Right atrium auricular region (tissue), 2 donors: Measurements from ENCODE around the gene MAGI1. TPM values are rescaled to one million over a fixed set of nuclear protein-coding genes. Genes with fewer than 3 reads are reported as not detected.

Source experiments
- DNase-seq: peaks from one replicate; pipeline ENCODE4 v3.0.0-alpha.2; 2019; ENCODE audit warnings: low spot score
- H3K27ac ChIP-seq, 2 donors: fragments of 200-600 bp; sonication (generic); 1 replicate in 1 of 2; 2 replicates in 1 of 2; pipeline ENCODE4 v1.5.1; 2016 to 2019
- H3K27me3 ChIP-seq, 2 donors: fragments of 200-600 bp; sonication (generic); one replicate each; pipeline versions ENCODE4 v1.5.1 to v1.6.0; 2017 to 2019
- H3K36me3 ChIP-seq: fragments of 200-600 bp; sonication (generic); one replicate; pipeline ENCODE4 v1.5.1; 2016
- H3K4me1 ChIP-seq, 2 donors: fragments of 200-600 bp; sonication (generic); one replicate each; pipeline versions ENCODE4 v1.5.1 to v1.6.0; 2017 to 2019
- H3K4me3 ChIP-seq, 2 donors: fragments of 200-600 bp; sonication (generic); 1 replicate in 1 of 2; 2 replicates in 1 of 2; pipeline ENCODE4 v1.5.1; 2017 to 2019; ENCODE audit warnings: mild to moderate bottlenecking in 1 of 2, moderate library complexity in 1 of 2
- H3K9me3 ChIP-seq, 2 donors: fragments of 200-600 bp; sonication (generic); one replicate each; pipeline ENCODE4 v1.5.1; 2019
- CTCF ChIP-seq, 2 donors: fragments of 200-600 bp; sonication (generic); IDR thresholded peaks; one replicate each; pipeline ENCODE4 v1.5.1; 2019; ENCODE audit warnings: antibody characterized with exemption in 2 of 2
- total RNA-seq, 2 donors: library from RNA; depleted of rRNA; stranded (reverse); fragments of >200 nt; gene quantifications; one replicate each; pipeline ENCODE4 v1.1.0, GENCODE V29; 2016

MAGI1 gene
- 10 to 100 TPM; 28.5 to 34.8 TPM for total RNA-seq

GRCh38 chr3:66038726-66039589 is at the start of gene MAGI1:
MAGI1 (minus strand) TSS chr3:66038918; CDS start chr3:66038308, 610 bp downstream.
- no peak for TF ChIP-seq CTCF (IDR thresholded peaks at IDR 0.05)
- peak within 1 kb of the TSS; percentile 67 to 77 for H3K4me3 ChIP-seq
- no peaks in the 10 kb centered on the region for H3K9me3 ChIP-seq
- H3K27me3 ChIP-seq = no peaks in the 10 kb centered on the region
- peak within 1 kb of the TSS; percentile 89 to 97 for H3K27ac ChIP-seq
- DNase-seq = peak; percentile 89
- H3K36me3 ChIP-seq = no peaks in the 10 kb centered on the region
- peaks cover 0 to 32% of the 10 kb centered on the region in 2 donors for H3K4me1 ChIP-seq

DNA sequence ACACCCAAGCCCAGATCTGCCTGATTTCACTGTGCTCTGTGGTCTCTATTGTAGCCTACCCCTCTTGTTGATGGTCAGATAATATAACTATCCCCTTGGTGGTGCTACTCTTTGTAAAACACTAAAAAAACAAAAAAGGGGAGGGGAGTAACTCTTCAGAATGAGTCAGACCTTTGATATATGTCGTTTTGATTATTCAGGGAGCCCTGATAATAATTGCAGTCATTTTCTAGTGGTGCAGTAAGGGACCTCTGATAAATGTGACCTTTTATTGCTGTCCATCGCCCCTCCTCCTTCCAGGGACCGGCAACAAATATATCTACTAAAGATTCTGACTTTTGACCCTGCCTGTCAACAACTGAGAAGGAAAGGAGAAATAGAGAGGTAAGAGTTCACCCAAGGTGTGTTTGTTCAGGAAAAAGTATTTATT is 45.1 kb upstream of the MAGI1 start:
- DNase-seq = no peak
- Histone ChIP-seq H3K36me3 (no peaks in the 10 kb centered on the region), H3K9me3 (no peaks in the 10 kb centered on the region), H3K4me3 (no peak overlapping the region), H3K27me3 (no peaks in the 10 kb centered on the region), H3K4me1 (no peaks in the 10 kb centered on the region), H3K27ac (no peak overlapping the region)
- TF ChIP-seq CTCF (IDR thresholded peaks at IDR 0.05) = no peak

DNA sequence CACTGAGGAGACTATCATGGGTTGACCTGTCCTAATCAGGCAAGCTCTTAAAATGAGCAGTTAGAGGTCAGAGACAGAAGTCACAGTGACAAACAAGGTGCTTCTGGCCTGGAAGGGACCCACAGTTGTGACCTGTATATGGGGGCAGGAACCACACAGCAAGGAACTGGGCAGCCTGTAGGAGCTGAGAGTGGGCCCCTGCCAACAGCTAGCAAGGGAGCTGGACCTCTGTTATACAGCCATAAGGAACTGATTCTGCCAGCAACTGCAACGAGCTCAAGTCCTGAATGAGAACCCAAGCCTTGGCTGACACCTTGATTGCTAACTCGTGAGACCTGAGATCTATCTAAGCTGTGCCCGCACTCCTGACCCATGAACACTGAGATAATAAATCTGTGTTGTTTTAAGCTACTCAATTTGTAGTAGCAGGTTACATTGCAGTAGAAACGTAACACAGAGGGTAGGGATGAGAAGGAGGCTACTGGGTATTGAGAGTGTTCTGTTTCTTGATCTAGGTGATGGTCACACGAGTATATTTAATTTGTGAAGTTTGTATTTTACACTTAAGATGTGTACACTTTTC is 44.5 kb upstream of the MAGI1 start:
- no peak for DNase-seq
- Histone ChIP-seq H3K9me3 (no peaks in the 10 kb centered on the region), H3K36me3 (no peaks in the 10 kb centered on the region), H3K4me1 (no peaks in the 10 kb centered on the region), H3K27ac (no peak overlapping the region), H3K27me3 (no peaks in the 10 kb centered on the region), H3K4me3 (no peak overlapping the region)
- TF ChIP-seq CTCF (IDR thresholded peaks at IDR 0.05) = no peak

DNA sequence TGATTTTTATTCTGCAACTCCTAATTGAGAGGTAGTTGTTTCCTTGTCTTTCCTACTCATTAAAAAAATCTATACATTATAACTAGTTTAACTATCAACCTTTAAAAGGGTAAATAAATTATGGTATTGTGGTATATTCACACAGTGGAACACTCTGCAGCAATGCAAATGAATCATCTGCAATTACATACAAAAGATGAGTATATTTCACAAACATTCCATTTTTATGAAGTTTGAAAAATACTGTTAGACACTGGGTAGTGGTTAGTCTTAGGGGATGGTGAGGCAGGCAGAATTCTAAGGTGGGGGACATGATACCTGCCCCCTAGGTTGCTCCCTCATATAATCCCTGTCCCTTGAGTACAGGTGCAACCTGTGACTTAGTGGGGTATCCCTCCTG is 44.0 kb upstream of the MAGI1 start:
- H3K27ac ChIP-seq = no peak overlapping the region
- no peak for TF ChIP-seq CTCF (IDR thresholded peaks at IDR 0.05)
- no peak for DNase-seq
- H3K4me3 ChIP-seq = no peak overlapping the region
- no peaks in the 10 kb centered on the region for H3K4me1 ChIP-seq
- no peaks in the 10 kb centered on the region for H3K36me3 ChIP-seq
- no peaks in the 10 kb centered on the region for H3K27me3 ChIP-seq
- no peaks in the 10 kb centered on the region for H3K9me3 ChIP-seq

GRCh38 chr3:66080167-66080566 is 41.4 kb upstream of the MAGI1 start:
- no peak overlapping the region for H3K4me3 ChIP-seq
- no peaks in the 10 kb centered on the region for H3K36me3 ChIP-seq
- DNase-seq = no peak
- H3K4me1 ChIP-seq = no peaks in the 10 kb centered on the region
- no peaks in the 10 kb centered on the region for H3K27me3 ChIP-seq
- H3K9me3 ChIP-seq = no peaks in the 10 kb centered on the region
- no peak for TF ChIP-seq CTCF (IDR thresholded peaks at IDR 0.05)
- H3K27ac ChIP-seq = no peak overlapping the region
